GM21825 (cell line): ENCODE measurements around the gene NEK10.

Experiments
- ATAC-seq: cut with Tn5 transposase; IDR thresholded peaks from one replicate; pipeline ENCODE4 v1.9.1; 2021; ENCODE audit warnings: mild to moderate bottlenecking, moderate library complexity; ENCODE audit not compliant: unreplicated experiment

The NEK10 gene

GRCh38 chr3:27193056-27193455, 176.1 kb downstream of the NEK10 start:
- ATAC-seq = no peak

- no peak for ATAC-seq
These were observed 183.2 kb downstream of the NEK10 start for GRCh38 chr3:27186013-27186412.

GRCh38 chr3:27185231-27185989, 183.8 kb downstream of the NEK10 start:
- no peak for ATAC-seq

- no peak for ATAC-seq
These were observed 184.9 kb downstream of the NEK10 start for GRCh38 chr3:27184261-27184660.

- no peak for ATAC-seq
These were observed 192.9 kb downstream of the NEK10 start for GRCh38 chr3:27176256-27176655.

- no peak for ATAC-seq
These were observed 194.7 kb downstream of the NEK10 start for GRCh38 chr3:27174530-27174929.

- peak; percentile 86 for ATAC-seq
These were observed 198.1 kb downstream of the NEK10 start for GRCh38 chr3:27171113-27171512.

- ATAC-seq = no peak
These were observed 202.3 kb downstream of the NEK10 start for GRCh38 chr3:27166888-27167287.

GRCh38 chr3:27165321-27165721, 203.9 kb downstream of the NEK10 start:
- no peak for ATAC-seq

GRCh38 chr3:27160779-27161287, 208.3 kb downstream of the NEK10 start:
- ATAC-seq = no peak

- ATAC-seq = no peak
These were observed 209.0 kb downstream of the NEK10 start for GRCh38 chr3:27160146-27160545.

GRCh38 chr3:27147215-27147614, 222.0 kb downstream of the NEK10 start:
- ATAC-seq = no peak

- ATAC-seq = no peak
These were observed 222.4 kb downstream of the NEK10 start for GRCh38 chr3:27146786-27147185.

- ATAC-seq = no peak
These were observed 223.5 kb downstream of the NEK10 start for GRCh38 chr3:27145719-27146118.

GRCh38 chr3:27141668-27142067, 227.5 kb downstream of the NEK10 start:
- ATAC-seq = no peak

- no peak for ATAC-seq
These were observed 230.6 kb downstream of the NEK10 start for GRCh38 chr3:27138562-27138961.

- ATAC-seq = no peak
These were observed 231.2 kb downstream of the NEK10 start for GRCh38 chr3:27138005-27138404.

- peak; percentile 95 for ATAC-seq
These were observed 234.9 kb downstream of the NEK10 start for GRCh38 chr3:27134171-27134796.

GRCh38 chr3:27133060-27133459, 236.1 kb downstream of the NEK10 start:
- ATAC-seq = no peak

GRCh38 chr3:27130796-27131195, 238.4 kb downstream of the NEK10 start:
- ATAC-seq = no peak

- ATAC-seq = no peak
These were observed 241.3 kb downstream of the NEK10 start for GRCh38 chr3:27127879-27128278.

- ATAC-seq = no peak
These were observed 242.0 kb downstream of the NEK10 start for GRCh38 chr3:27127195-27127594.
